HG03103 (cell line): ENCODE measurements around the gene MOCS2.
"Not testable (repeated sequence)": the region's sequence is repeated elsewhere in the genome, so short reads cannot be mapped to it uniquely, and the experiment has no call there.

ENCODE experiments used
- ATAC-seq: cut with Tn5 transposase; IDR thresholded peaks from one replicate; pipeline ENCODE4 v1.9.1; 2021; ENCODE audit warnings: low read depth; ENCODE audit not compliant: unreplicated experiment

MOCS2 gene, protein sequence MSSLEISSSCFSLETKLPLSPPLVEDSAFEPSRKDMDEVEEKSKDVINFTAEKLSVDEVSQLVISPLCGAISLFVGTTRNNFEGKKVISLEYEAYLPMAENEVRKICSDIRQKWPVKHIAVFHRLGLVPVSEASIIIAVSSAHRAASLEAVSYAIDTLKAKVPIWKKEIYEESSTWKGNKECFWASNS

DNA sequence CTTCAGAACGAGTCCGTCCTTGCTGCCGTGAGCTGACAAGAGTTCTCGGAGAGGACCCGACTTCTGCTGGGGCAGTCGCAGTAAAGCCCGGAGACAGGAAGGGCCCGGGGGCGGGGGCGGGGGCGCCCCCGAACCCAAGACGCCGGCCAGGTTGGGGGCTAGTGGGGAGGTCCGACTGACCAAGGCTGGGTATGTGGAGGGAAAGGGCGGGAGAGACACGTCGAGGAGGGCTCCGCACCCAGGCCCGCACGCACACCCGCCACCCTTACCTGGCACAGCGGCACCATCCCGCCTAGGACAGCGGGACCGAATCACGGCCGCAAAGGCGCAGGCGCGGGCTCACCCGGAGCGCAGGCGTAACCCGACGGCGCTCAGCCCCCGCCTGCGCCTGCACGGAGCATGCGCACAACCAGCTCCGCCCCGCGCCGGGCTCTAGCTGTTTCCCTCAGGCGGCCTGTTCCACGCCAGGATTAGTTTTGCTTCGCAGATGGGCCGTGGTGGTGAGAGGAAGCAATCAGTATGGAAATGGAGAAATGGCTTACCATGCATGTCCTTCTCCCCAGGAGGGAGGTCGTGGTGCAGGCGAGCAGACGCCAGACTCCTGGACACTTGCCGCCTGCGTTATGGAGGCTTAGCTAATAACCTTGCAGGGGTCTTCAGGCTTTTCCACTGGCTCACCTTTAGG lies at the start of gene MOCS2:
MOCS2 (minus strand) TSS at position 315 of the 685 bp plus-strand sequence. CDS start 2,583 bp downstream, outside the sequence.
- ATAC-seq = peak; percentile 93

DNA sequence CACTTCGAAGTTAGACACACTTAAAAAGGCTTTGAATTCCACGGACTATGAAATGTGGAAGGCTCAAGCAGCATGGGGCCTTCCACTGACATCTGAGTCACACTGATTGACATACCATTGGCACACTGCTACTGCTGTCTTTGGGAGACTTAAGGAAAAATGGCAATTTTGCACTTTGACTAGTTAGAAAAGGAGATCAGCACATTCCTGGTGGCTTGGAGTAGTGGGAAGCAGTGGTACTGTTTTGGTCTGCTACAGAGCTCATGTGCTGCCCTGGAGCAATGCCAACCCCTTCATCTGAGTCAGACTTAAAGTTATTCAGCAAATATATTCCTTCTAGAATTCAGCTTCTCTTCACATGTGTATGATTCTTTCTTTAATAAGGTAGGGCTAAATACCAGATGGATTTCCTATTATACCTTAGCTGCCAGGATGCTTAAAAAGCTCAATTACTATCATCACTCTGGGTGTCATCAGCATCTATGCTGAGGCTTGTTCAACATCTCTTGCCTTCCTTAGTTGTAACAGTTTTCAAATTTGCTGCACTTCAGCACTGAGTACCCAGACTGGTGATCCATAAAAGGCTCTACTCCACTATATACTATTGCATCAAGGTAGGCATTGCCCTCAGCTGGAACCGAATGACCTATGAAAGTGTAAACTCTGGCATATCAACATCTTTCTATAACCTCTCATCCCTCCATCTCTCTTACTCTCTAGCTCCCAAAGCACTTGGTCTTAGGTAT lies 42.3 kb upstream of the MOCS2 start:
- no peak for ATAC-seq

DNA sequence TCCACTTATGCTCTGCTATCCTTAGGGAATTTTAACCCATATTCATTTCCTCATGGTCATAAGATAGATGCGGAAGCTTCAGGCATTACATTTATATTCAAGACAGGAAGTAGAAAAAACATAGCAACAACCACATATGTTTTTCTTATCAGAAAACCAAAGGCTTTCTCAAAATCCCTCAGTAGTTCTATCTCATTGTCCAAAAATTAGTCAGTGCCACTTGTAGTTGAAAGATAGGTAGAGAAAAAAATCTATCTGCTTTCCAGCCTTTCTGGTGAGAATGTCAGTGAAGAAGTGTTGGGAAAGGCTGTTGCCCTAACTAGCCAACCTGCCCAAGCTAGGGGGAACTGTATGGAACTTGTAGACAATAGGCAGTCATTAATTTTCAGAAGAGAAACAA lies 23.5 kb upstream of the MOCS2 start:
- ATAC-seq = no peak

DNA sequence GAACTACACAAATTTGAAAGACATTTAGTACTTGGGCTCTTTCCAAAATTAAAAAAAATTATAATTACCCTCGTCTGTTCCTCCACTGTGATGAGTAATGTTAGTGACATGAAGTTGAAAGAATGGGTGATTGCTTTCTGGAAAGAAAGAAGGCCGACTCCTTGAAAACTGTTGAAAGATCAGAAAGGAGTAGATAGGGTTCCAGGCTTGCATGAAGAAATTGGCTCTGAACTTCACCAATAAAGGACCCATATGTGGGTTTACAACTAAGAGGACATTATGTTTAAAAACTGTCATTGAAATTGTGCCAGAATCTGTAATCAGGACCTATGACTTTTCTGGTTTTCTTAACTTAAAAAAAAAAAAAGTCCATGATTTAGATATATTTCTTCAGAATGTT lies 20.7 kb upstream of the MOCS2 start:
- ATAC-seq = no peak

DNA sequence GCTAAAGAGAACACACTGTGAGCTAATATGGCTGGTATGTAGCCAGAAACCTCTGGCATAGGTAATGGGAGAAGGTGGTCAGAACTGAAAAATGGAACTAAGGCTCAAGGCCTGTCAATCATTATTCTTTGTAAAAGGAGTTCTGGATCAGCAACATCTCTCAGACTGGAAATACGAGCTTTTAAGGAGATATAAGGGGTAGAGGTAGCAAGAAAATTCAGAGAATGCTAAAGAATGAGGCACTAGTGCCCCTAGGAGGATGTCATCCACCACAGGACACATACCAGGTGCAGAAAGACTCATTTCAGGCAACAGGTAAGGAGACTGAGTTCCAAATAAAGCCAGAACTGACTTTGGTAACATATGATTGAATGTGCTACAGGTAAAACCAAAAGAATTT lies 18.9 kb upstream of the MOCS2 start:
- ATAC-seq = no peak

DNA sequence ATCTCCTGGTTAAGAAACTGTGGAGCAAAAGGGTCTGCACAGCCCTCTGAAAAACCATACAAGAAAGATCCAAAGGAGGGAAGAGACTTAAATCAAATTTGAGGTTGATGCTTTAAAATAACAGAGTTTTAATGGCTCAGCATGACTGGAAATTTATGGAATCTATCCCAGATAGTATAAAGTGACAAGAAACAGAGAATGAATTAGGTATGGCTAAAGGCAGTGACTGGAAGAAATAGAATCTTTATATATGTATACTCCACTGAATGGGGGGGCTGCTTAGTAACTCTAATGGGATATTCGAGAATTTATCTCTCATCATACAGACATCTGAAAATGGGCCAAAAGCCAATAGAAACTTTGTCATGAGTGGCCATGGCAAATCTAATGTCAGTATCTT lies 17.6 kb upstream of the MOCS2 start:
- ATAC-seq = no peak

DNA sequence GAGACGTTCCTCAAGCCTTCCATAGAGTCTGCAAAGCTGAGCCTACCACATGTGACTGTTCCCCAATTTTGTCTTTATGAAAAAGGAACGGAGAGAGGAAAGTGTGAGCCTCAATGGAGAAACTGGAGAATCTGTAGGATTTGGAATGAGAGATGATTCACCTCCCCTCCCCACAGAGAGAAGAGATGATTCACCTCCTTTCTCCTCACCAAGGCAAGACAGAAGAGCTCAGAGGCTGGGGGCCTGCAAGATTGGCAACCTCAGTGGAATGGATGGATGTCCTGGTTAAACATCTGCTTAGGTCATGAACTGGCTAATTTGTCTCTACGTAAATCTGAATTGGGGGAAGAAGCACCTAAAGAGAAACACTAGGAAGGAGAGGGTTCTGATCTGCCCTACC lies 17.0 kb upstream of the MOCS2 start:
- no peak for ATAC-seq

DNA sequence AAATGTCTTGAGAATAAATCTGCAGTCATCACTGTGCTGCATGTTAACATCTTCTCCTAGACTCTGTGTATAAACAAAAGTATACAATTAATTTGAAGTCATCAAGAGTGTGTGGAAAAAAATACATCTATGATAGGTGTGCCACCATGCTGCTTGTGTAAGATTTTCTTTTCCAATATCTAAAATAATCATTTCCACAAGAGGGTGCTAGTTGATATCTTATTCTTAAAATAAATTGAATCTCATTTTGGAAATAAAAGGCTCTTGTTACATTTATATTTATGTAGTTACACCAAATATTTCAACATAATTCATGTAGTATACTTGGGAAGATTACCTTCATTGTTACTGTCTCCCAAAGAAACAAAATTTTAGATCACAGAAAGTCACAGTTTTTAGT lies 14.1 kb upstream of the MOCS2 start:
- ATAC-seq = no peak

DNA sequence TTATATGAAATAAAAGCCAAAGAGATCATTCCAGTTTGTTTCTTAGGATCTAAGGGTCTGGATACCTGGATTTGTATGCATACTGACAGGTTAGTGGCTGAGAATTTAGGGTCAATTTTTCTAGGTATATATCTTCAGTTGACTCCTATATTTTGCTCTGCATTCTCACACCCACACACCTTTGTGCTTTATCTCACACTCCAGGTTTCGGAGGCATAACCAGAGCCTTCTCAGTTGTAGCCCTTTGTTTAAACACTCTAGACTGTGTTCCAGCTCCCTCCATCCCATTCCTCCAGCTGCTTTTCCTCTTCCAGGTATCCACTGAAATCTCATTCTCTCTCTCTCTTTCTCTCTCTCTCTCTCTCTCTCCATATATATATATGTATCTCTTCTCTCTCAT lies 10.6 kb upstream of the MOCS2 start:
- ATAC-seq = no peak

DNA sequence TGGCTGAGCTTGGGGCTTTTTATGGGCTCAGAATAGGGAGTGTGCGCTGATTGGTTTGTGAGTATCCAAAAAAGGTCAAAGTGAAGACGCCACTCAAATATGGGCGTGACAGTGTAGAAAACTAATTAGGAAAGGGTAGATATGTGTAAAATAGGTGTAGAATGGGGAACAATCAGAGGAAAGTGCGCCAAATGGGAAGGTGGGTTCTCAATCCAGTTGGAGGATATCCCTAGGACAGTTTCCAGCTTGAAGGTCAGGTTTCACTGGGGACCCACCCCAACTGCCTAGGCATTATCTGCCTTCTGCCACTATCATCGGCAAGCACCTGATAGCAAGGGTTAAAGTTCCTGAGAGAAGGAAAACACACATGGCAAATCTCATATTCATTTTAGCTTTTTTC lies 9.3 kb upstream of the MOCS2 start:
- no peak for ATAC-seq

DNA sequence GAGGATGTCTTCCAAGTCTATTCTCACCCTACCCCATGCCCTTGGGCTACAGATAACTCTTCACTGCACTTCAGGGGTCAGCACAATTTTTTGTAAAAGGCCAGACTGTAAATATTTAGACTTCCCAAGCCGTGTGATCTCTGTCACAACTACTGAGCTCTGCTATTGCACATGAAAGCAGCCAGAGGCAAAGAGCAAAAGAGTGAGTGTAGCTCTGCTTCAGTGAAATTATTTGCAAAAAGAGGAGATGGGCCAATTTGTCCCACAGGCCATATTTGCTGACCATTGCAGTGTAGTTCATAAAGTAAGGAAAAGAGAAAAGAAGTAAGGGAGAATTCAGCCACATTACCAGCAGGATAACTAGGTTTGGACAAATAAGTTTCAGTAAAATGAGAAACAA lies 7.0 kb upstream of the MOCS2 start:
- no peak for ATAC-seq

DNA sequence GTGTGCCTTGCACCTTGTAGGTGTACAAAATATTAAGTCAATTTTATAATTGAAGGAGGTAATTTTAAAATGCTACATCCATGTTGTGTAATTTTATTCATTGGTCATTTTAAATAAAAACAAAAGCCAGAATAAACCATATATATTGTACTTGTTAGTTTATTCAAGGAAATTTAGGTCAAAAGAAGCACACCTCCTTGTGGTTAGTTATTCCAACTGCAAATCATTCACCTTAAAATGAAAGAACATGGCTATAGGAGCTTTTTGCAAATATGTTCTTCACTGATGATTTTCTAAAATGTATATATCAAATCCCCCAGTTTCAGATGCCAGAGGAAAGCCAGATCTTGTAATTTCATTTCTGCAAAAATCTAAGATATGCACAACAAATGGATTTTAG lies 5.4 kb upstream of the MOCS2 start:
- no peak for ATAC-seq

DNA sequence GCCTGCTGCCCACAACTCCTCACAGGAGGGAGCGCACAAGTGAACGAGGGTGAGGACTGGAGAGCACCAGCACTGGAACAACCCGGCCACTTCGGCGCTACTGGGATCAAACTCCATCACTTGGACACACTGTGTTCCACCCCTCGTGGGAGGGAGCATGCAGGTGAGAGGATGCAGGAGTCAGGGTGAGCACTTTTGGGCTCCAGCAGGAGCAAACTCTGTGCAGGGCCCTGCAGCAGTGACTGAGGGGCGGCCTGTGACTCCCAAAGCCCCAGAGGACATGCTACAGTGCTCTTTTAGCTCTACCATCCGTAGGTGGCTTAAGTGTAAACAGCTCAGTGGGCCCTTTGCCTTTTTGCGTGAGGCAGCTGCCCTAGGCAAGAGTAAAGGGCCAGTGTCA lies 4.4 kb upstream of the MOCS2 start:
- no peak for ATAC-seq

DNA sequence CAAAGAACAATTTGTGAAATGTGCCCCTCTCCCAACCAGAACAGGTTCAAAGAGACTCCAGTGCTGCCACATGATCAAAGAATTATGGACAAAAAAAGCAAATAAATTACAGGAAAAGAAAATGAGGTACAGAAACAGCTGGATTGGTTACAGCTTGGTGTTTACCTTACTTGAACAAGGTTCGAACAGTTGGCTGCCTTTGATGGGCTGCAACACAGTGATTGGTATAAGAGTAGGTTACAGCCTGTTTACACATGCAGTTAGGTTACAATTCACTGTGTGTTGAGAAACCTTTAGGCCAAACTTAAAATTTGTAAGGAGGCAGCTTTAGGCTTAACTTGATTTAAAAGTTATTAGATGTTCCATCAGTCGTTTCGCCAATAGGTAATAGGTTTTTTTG lies 3.4 kb upstream of the MOCS2 start:
- ATAC-seq = no peak

DNA sequence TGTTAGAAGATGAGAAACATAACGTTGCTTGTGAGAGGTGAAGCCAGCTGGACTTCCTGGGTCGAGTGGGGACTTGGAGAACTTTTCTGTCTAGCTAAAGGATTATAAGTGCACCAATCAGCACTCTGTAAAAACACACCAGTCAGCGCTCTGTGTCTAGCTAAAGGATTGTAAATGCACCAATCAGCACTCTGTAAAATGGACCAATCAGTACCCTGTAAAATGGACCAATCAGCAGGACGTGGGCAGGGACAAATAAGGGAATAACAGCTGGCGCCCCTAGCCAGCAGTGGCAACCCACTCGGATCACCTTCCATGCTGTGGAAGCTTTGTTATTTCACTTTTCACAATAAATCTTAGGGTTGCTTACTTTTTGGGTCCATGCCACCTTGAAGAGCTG lies 2.8 kb upstream of the MOCS2 start:
- not testable (repeated sequence) for ATAC-seq

DNA sequence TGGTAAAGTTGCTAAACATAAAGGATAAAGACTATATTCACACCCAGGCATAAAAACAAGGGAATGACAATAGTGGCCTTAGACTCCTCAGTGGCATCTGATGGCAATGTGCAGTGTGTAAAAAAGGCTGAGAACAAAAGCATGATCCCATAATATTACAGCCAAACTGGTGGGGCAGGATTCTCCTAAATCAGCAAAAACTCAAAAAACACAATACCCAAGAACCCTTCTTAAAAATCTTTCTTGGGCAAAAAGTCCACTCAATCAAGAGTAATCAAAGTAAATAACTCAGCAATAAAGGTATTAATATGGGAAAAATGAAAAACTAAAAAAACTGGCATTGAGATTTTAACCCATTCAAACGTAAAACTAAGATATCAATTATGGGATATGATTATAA lies 1.6 kb upstream of the MOCS2 start:
- no peak for ATAC-seq

DNA sequence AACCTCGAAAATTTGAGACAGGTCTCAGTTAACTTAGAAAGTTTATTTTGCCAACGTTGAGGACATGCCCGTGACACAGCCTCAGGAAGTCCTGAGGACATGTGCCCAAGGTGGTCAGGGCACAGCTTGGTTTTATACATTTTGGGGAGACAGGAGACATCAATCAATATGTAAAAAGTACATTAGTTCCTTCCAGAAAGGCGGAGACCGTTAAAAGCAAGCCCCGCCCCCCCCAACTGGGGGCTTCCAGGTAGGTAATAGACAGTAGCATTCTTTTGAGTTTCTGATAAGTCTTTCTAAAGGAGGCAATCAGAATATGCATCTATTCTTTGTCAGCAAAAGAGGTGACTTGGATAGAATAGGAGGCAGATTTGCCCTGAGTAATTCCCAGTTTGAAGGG lies 599 bp upstream of the MOCS2 start:
- ATAC-seq = peak; percentile 2

DNA sequence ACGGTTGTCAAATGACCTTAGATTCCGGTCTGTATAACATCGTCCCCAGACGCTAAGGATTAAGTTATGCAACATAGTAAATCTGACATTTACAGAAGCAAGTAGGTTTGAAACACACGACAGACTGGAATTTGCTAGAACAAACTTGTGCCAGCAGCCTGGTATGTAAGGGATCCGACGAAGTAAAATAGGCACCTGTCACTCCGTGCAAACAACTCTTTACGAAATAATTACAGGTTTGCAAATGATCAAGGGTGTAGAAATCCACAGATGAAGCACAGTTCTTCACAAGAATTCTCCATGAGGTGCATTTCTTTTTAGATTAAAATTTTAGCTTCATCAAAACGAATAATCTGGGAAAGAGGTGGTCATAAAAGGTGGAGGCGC lies 508 bp downstream of the MOCS2 start:
- ATAC-seq = peak; percentile 7

DNA sequence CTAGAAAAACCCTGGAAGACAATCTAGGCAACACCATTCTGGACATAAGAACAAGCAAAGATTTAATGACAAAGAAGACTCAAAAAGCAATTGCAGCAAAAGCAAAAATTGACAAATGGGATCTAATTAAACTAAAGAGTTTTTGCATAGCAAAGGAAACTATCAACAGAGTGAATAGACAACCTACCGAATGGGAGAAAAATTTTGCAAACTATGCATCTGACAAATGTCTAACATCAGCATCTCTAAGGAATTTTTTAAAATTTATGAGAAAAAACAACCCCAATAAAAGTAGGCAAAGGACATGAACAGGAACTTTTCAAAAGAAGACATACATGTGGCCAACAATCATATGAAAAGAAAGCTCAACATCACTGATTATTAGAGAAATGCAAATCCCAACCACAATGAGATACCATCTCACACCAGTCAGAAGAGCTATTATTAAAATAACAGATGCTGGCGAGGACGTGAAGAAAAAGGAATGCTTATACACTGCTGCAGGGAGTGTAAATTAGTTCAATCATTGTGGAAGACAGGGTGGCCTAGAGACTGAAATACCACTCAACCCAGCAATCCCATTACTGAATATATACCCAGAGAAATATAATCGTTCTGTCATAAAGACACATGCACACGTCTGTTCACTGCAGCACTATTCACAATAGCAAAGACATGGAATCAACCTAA lies 3.8 kb downstream of the MOCS2 start:
- ATAC-seq = no peak

DNA sequence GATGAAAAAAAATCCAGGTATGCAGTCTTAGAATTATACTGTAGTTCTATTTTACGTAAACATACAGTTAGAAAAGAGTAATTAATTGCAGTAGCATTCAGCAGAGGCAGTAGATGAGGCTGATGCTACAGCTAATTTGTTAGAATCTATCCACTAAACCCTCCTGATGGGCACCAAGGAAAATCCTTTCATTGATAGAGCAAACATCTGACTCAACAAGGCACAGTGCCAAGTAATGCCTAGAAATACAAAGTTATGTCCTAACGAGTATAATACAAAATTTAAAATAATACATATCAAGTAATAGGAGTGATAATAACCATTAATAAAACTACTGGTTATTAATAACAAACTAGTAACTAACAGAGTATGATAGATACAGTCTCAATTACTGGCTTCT lies 9.0 kb downstream of the MOCS2 start:
- no peak for ATAC-seq

DNA sequence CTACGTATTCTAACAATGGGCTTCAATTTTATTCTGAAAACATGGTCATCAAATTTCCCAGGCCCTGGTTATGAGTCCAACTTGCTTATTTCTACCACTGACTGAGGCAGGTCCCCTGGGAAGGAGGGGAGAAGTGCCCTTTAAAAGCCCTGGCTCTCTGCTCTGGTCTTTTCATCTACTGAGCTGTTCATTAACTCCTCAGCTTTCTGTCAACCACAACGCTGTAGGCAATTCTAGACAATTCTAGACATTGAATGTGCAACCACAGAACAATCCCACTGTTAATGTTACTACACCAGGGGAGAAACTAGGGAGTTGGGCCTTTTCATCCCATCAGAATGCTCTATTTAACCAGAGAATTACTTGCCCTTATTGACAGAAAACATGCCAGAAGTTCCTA lies 10.0 kb downstream of the MOCS2 start:
- ATAC-seq = no peak
